ENCODE data around the gene MKRN1.
"Not testable (repeated sequence)": the region's sequence is repeated elsewhere in the genome, so short reads cannot be mapped to it uniquely, and the experiment has no call there.

MKRN1 gene

DNA sequence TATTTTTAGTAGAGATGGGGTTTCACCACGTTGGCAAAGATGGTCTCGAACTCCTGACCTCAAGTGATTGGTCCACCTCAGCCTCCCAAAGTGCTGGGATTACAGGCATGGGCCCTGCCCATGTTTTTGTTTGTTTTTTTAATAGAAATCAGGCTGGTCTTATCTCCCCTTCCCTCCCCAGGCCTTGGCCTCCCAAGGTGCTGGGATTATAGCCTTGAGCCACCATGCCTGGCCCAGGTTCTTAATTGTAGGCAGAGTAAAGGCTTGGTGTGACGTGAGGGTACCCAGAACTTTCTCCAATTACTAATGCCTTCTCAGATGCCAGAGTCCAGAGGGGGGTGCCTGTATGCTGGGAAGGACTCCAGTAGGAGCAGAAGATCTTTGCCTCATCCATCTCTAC lies 5.2 kb upstream of the MKRN1 start:
- DNase-seq = no peak

DNA sequence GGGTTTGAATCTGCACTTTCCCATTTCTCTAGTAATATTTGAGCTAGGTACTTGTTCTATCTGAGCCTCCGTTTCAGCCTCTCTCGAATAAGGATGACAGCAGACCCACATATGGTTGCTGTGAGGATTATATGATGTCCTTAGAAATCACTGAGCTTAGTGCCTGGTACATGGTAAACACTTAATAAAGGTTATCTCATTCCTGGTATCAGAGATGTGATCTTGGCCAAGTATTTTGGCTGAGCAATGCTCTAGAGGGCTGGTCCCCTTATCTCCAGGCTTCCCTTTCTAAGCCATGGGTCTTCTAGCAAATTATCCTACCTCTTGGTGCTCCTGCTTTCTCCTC lies 407 bp upstream of the MKRN1 start:
- DNase-seq = no peak

DNA sequence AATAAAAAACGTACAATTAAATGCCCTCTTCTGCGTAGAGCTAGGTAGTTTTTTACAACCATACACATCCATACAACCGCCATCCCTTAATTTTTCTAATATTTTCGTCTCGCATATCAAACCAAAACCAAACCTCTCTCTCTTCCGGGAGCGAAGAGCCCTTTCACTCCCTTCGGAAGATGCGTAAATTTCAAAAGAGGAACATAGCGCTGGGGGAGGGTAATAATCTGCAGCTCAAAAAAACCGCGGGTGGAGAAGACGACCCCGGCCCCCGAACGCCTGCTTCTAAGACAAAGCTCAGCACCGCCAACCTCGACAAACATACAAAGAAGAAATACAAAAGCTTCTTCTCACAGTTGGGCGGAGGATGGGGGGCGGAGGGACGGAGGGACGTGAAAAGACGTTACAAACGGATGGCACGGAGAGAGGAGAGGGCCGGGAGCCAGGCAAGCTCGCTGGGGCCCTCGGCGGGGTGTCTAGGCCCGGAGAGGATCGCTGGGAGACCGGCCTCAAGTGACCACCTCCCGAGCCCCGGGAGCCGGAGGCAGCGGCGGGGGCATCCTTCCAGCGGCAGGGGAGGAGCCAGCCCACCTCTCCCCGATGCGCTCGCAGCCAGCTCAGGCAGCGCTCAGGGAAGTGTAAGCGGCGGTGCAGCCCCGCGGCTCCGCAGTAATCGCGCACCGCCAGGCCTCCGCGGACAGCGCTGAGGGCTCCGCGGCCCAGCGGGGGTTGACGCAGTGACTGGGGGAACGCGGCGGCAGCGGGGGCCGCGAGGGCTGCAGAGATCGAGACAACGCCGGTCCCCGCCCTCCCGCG lies 851 bp downstream of the MKRN1 start:
- DNase-seq = peak; percentile 32

DNA sequence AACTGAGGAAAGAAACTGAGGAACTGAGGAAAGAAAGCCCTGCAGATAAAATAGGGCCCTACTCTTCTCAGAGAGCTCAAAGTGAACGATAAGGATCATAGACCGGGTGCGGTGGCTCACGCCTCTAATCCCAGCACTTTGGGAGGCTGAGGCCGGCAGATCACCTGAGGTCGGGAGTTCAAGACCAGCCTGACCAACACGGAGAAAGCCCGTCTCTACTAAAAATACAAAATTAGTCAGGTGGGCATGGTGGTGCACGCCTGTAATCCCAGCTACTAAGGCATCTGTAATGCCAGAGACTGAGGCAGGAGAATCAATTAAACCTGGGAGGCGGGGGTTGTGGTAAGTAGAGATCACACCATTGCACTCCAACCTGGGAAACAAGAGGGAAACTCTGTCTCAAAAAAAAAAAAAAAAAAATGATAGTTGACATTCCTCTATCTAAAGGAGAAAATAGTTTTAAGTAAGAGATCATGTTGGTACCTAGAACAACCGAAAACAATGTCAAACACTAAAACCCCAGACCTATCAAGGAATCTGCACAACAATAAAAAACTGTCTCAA lies 2.5 kb downstream of the MKRN1 start:
- no peak for DNase-seq

- peak; percentile 59 for DNase-seq
Observed at GRCh38 chr7:140475747-140476333, 3.5 kb downstream of the MKRN1 start.

- no peak for DNase-seq
Observed at GRCh38 chr7:140463111-140463510, 16.2 kb downstream of the MKRN1 start.

GRCh38 chr7:140458916-140459315 lies 20.4 kb downstream of the MKRN1 start:
- DNase-seq = no peak

- DNase-seq = no peak
Observed at GRCh38 chr7:140458201-140458600, 21.1 kb downstream of the MKRN1 start.

DNA sequence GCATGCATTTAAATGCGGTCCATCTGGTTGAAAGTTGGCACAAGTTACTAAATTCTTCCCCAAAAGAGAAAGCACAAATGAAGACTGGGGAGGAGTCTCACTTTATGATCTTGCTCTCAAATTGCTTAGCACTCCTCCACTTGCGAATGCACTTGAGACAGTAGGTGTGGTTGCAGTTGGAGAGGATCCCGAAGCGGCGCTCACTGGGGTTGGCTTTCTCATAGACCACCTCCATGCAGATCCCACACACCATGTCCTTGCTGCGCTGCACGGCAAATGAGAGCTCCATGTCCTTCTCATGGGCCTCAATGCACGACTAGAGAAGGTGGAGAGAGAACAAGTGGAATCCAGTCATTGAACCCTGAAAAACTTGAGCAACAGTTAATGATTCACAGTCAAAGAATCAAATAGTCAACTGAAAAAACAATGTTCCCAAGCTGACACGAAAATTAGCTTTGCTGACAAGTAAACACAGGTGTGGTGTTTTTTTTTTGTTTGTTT lies 22.7 kb downstream of the MKRN1 start:
- no peak for DNase-seq

DNA sequence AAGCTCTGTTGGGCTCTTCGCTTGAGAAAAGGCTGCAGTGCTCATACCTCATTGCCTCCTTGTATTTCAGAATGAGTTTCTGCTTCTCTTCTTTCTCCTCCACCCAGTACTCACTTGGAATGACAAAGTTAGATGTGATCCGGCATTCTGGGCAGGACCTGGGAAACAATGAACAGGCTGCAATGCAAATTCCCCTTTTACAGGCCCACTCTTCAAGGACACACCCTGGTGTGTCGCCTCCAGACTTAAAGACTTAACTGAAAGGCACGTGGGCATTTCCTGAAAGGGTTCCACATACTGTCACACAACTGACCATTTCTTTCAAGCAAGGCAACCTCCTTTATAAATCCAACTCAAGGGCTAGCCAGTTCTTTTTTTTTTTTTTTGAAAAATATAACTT lies 23.6 kb downstream of the MKRN1 start:
- DNase-seq = no peak

GRCh38 chr7:140454657-140455015 lies 24.7 kb downstream of the MKRN1 start:
- DNase-seq = no peak

DNA sequence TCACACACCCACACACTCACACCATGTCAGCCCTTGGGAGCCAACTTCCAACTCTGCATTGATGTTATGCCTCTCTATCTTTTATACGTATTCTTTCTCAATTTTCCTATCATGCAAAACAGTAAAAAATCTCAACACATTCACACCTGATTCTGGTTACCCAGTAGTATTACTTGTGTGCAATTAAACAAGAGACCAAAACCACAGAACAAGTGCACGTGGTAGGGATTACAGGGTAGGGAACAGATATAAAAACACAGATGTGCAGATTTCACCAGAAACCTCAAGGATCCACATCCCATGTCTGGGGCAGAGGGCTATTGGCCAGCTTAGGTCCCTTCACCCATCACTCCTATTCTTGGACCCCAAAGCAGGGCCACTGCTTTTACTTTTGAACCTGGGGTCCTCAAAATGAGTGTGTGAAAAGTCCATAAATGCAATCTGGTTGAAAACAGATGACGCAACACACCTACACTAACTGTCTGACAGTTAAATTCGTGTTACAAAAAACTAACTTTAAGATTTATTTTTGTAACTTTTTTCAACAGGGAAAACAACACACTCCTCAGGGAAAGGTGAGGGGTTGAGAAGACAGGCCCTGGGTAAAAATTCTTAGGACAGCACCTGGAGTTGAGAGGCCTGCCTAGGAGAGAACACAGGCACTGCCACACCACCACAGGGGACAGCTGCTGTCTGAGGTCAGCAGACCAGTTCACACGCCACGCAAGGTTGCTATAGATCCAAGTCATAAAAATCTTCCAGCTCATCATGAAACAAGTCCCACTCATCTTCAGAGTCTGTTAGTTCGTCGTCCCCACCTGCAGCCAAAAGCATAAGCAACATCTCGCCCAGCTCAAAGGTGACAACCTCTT lies 25.3 kb downstream of the MKRN1 start:
- DNase-seq = not testable (repeated sequence)

DNA sequence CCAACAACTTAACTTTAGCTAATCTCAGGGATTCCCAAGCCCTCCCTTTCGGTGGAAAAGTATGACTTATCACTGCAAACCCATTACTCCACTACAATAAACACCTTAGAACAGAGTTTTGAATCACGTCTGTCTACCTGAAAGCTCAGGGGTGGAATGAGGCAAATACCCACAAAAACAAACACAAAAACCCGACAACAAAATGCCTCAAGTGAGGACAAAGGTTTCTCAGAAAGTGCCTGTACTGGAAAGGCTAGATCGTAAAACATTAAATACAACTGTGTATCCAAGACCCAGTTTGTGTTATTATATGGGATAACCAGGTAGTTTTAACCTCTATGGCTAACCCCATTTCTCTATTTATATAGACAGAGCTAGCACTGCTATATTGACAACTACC lies 26.0 kb downstream of the MKRN1 start:
- DNase-seq = no peak

DNA sequence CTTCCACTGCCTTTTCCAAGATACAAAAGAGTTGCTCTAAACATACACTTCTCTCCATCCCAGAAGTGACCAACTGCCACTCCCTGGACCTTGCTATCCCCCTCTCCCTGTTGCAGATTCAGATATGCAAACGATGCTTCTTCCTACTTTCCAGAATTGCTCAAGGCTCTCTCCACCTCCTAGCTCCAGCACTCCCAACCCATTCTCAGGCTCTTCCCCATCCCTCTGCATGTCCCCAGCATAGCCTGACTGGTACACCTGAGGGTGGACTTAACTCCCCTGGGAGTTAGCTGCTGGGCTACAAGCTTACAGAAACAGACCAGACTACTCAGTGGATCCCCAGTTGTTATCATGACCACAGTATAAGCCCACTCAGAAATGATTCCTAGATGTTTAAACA lies 27.6 kb downstream of the MKRN1 start:
- no peak for DNase-seq

- no peak for DNase-seq
Observed at GRCh38 chr7:140448781-140449480, 30.4 kb downstream of the MKRN1 start.

DNA sequence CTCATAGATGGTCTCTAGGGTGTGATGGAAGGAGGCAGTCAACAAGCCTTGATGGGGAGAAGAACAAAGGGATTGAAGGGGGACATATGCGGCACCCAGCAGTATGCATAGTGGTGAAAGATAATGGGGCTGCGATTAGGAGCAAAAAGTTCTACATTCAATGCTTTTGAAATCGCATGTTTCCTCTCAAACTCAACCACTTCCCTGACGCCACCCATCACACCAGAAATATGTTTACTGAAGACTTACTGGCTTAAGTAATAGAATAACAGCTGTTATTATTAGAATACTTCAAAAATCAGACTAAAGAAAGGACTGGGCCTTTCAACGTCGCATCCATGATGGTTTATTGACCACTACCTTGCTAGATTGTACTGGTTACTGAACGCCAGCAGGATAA lies 31.5 kb downstream of the MKRN1 start:
- no peak for DNase-seq

- no peak for DNase-seq
Observed at GRCh38 chr7:140446467-140446866, 32.8 kb downstream of the MKRN1 start.

GRCh38 chr7:140441519-140441918 lies 37.8 kb downstream of the MKRN1 start:
- no peak for DNase-seq

GRCh38 chr7:140440593-140440992 lies 38.7 kb downstream of the MKRN1 start:
- no peak for DNase-seq

GRCh38 chr7:140439359-140439758 lies 39.9 kb downstream of the MKRN1 start:
- DNase-seq = no peak

- no peak for DNase-seq
Observed at GRCh38 chr7:140435252-140435895, 43.9 kb downstream of the MKRN1 start.

- no peak for DNase-seq
Observed at GRCh38 chr7:140433396-140433795, 45.9 kb downstream of the MKRN1 start.
